ENCODE data around the gene CSGALNACT2.
"Not testable (repeated sequence)": the region's sequence is repeated elsewhere in the genome, so short reads cannot be mapped to it uniquely, and the experiment has no call there.

CSGALNACT2 gene

GRCh38 chr10:43091846-43092245 is 46.4 kb upstream of the CSGALNACT2 start:
- H3K79me2 ChIP-seq = no peaks in the 10 kb centered on the region
- no peak for TF ChIP-seq CTCF (IDR thresholded peaks at IDR 0.05)
- H3K27ac ChIP-seq = no peak overlapping the region
- no peak overlapping the region for H3K9ac ChIP-seq
- no peak overlapping the region for H2AFZ ChIP-seq
- no peaks in the 10 kb centered on the region for H3K36me3 ChIP-seq (ENCODE audit: control insufficient read depth, insufficient read depth, low read length)
- H3K4me1 ChIP-seq = no peaks in the 10 kb centered on the region
- H3K4me2 ChIP-seq (ENCODE audit: low read length) = no peak overlapping the region
- no peaks in the 10 kb centered on the region for H3K9me3 ChIP-seq (ENCODE audit: control insufficient read depth, low read length)
- no peaks in the 10 kb centered on the region for H3K27me3 ChIP-seq (ENCODE audit: control insufficient read depth, insufficient read depth, low read length)
- no peak overlapping the region for H3K4me3 ChIP-seq (ENCODE audit: low read depth, low read length)

GRCh38 chr10:43093423-43094076 is 44.7 kb upstream of the CSGALNACT2 start:
- TF ChIP-seq CTCF (IDR thresholded peaks at IDR 0.05) = no peak

GRCh38 chr10:43094085-43094484 is 44.2 kb upstream of the CSGALNACT2 start:
- Histone ChIP-seq H3K4me3 (ENCODE audit: low read depth, low read length) (no peak overlapping the region), H3K4me2 (ENCODE audit: low read length) (no peak overlapping the region), H3K27me3 (ENCODE audit: control insufficient read depth, insufficient read depth, low read length) (no peaks in the 10 kb centered on the region), H3K36me3 (ENCODE audit: control insufficient read depth, insufficient read depth, low read length) (no peaks in the 10 kb centered on the region), H3K9ac (no peak overlapping the region), H3K79me2 (no peaks in the 10 kb centered on the region), H3K9me3 (ENCODE audit: control insufficient read depth, low read length) (no peaks in the 10 kb centered on the region), H3K4me1 (no peaks in the 10 kb centered on the region), H2AFZ (no peak overlapping the region), H3K27ac (no peak overlapping the region)
- TF ChIP-seq CTCF (IDR thresholded peaks at IDR 0.05) = no peak

More at GRCh38 chr10:43093423-43094076, 44.7 kb upstream of the CSGALNACT2 start:
- Histone ChIP-seq H3K4me2 (ENCODE audit: low read length) (no peak overlapping the region), H3K9me3 (ENCODE audit: control insufficient read depth, low read length) (no peaks in the 10 kb centered on the region), H3K4me1 (no peaks in the 10 kb centered on the region), H3K79me2 (no peaks in the 10 kb centered on the region), H3K27ac (no peak overlapping the region), H3K9ac (no peak overlapping the region), H3K4me3 (ENCODE audit: low read depth, low read length) (no peak overlapping the region), H3K27me3 (ENCODE audit: control insufficient read depth, insufficient read depth, low read length) (no peaks in the 10 kb centered on the region), H3K36me3 (ENCODE audit: control insufficient read depth, insufficient read depth, low read length) (no peaks in the 10 kb centered on the region), H2AFZ (no peak overlapping the region)

GRCh38 chr10:43099339-43099738 is 38.9 kb upstream of the CSGALNACT2 start:
- H3K4me2 ChIP-seq (ENCODE audit: low read length); H3K4me3 ChIP-seq (ENCODE audit: low read depth, low read length); H3K27me3 ChIP-seq (ENCODE audit: control insufficient read depth, insufficient read depth, low read length); H2AFZ ChIP-seq; H3K27ac ChIP-seq; H3K4me1 ChIP-seq; H3K9me3 ChIP-seq (ENCODE audit: control insufficient read depth, low read length); H3K79me2 ChIP-seq; H3K36me3 ChIP-seq (ENCODE audit: control insufficient read depth, insufficient read depth, low read length); H3K9ac ChIP-seq: not testable (repeated sequence)

- no peak for TF ChIP-seq CTCF (IDR thresholded peaks at IDR 0.05)
- Histone ChIP-seq H3K4me3 (ENCODE audit: low read depth, low read length) (no peak overlapping the region), H3K27me3 (ENCODE audit: control insufficient read depth, insufficient read depth, low read length) (no peaks in the 10 kb centered on the region)
Observed at GRCh38 chr10:43099928-43100327, 38.3 kb upstream of the CSGALNACT2 start.

More at GRCh38 chr10:43099928-43100327, 38.3 kb upstream of the CSGALNACT2 start:
- H3K9me3 ChIP-seq (ENCODE audit: control insufficient read depth, low read length) = no peaks in the 10 kb centered on the region
- H3K9ac ChIP-seq = no peak overlapping the region
- H3K4me2 ChIP-seq (ENCODE audit: low read length) = no peak overlapping the region
- H3K36me3 ChIP-seq (ENCODE audit: control insufficient read depth, insufficient read depth, low read length) = no peaks in the 10 kb centered on the region
- H3K4me1 ChIP-seq = no peaks in the 10 kb centered on the region
- H3K27ac ChIP-seq = no peak overlapping the region
- H2AFZ ChIP-seq = no peak overlapping the region
- H3K79me2 ChIP-seq = no peaks in the 10 kb centered on the region
